GM19452 (cell line): Measurements from ENCODE around the gene TPRG1L.

Experiments used
- ATAC-seq: cut with Tn5 transposase; IDR thresholded peaks from one replicate; pipeline ENCODE4 v1.9.1; 2021; ENCODE audit not compliant: unreplicated experiment

TPRG1L gene

GRCh38 chr1:3627515-3628253 is 2.9 kb downstream of the TPRG1L start:
- ATAC-seq: no peak

- no peak for ATAC-seq
These were observed 3.6 kb downstream of the TPRG1L start for GRCh38 chr1:3628445-3628844.

GRCh38 chr1:3629561-3630160 is 4.8 kb downstream of the TPRG1L start:
- no peak for ATAC-seq

GRCh38 chr1:3630161-3630611 is 5.4 kb downstream of the TPRG1L start:
- ATAC-seq: no peak

GRCh38 chr1:3630914-3631313 is 6.1 kb downstream of the TPRG1L start:
- no peak for ATAC-seq

- ATAC-seq: no peak
These were observed 6.8 kb downstream of the TPRG1L start for GRCh38 chr1:3631320-3632260.

GRCh38 chr1:3632298-3632697 is 7.5 kb downstream of the TPRG1L start:
- ATAC-seq: no peak

GRCh38 chr1:3632716-3633343 is 8.0 kb downstream of the TPRG1L start:
- no peak for ATAC-seq

GRCh38 chr1:3633344-3634058 is 8.7 kb downstream of the TPRG1L start:
- ATAC-seq: no peak

- ATAC-seq: no peak
These were observed 9.4 kb downstream of the TPRG1L start for GRCh38 chr1:3634059-3634800.

GRCh38 chr1:3636080-3636479 is 11.3 kb downstream of the TPRG1L start:
- no peak for ATAC-seq

GRCh38 chr1:3636531-3636930 is 11.7 kb downstream of the TPRG1L start:
- no peak for ATAC-seq

- ATAC-seq: no peak
These were observed 13.2 kb downstream of the TPRG1L start for GRCh38 chr1:3638027-3638426.

GRCh38 chr1:3638676-3639075 is 13.9 kb downstream of the TPRG1L start:
- no peak for ATAC-seq

GRCh38 chr1:3639397-3639911 is 14.6 kb downstream of the TPRG1L start:
- no peak for ATAC-seq

GRCh38 chr1:3640121-3640837 is 15.5 kb downstream of the TPRG1L start:
- no peak for ATAC-seq

- ATAC-seq: no peak
These were observed 16.4 kb downstream of the TPRG1L start for GRCh38 chr1:3641046-3641760.

- no peak for ATAC-seq
These were observed 17.0 kb downstream of the TPRG1L start for GRCh38 chr1:3641816-3642215.
